ENCODE results near the gene CHST15.

Gene CHST15

GRCh38 chr10:124007102-124007772 lies 86.2 kb downstream of the CHST15 start:
- Histone ChIP-seq H3K4me3 (no peak overlapping the region), H3K27ac (no peak overlapping the region), H3K4me1 (peaks cover 0 to 6% (median 0%) of the 10 kb centered on the region in 4 donors), H3K9me3 (no peaks in the 10 kb centered on the region), H3K27me3 (no peaks in the 10 kb centered on the region), H3K36me3 (peaks cover 12 to 59% (median 23%) of the 10 kb centered on the region in 3 donors)
- no peak for TF ChIP-seq CTCF (IDR thresholded peaks at IDR 0.05)
- intact Hi-C loops (cut with DNase I; ENCODE audit: low total_unique reads): no loop called here
- DNase-seq: no peak

GRCh38 chr10:124006526-124006925 lies 86.9 kb downstream of the CHST15 start:
- TF ChIP-seq CTCF (IDR thresholded peaks at IDR 0.05): no peak
- no peak for DNase-seq
- H3K9me3 ChIP-seq: no peaks in the 10 kb centered on the region
- no peaks in the 10 kb centered on the region for H3K27me3 ChIP-seq
- no peak overlapping the region for H3K27ac ChIP-seq
- H3K4me1 ChIP-seq: peaks cover 0 to 6% (median 0%) of the 10 kb centered on the region in 4 donors
- intact Hi-C loops (cut with DNase I; ENCODE audit: low total_unique reads): no loop called here
- no peak overlapping the region for H3K4me3 ChIP-seq
- peaks cover 12 to 53% (median 23%) of the 10 kb centered on the region in 3 donors for H3K36me3 ChIP-seq

- Histone ChIP-seq H3K27me3 (no peaks in the 10 kb centered on the region), H3K4me1 (peaks cover 0 to 6% (median 0%) of the 10 kb centered on the region in 4 donors), H3K36me3 (peaks cover 12 to 51% (median 23%) of the 10 kb centered on the region in 3 donors), H3K4me3 (no peak overlapping the region), H3K27ac (no peak overlapping the region), H3K9me3 (no peaks in the 10 kb centered on the region)
- no peak for DNase-seq
- intact Hi-C loops (cut with DNase I; ENCODE audit: low total_unique reads): no loop called here
- TF ChIP-seq CTCF (IDR thresholded peaks at IDR 0.05): no peak
Measured at GRCh38 chr10:124005991-124006392, 87.4 kb downstream of the CHST15 start.

- no peak for TF ChIP-seq CTCF (IDR thresholded peaks at IDR 0.05)
- no peaks in the 10 kb centered on the region for H3K27me3 ChIP-seq
- intact Hi-C loops (cut with DNase I; ENCODE audit: low total_unique reads): no loop called here
- peaks cover 0 to 6% (median 0%) of the 10 kb centered on the region in 4 donors for H3K4me1 ChIP-seq
- no peak for DNase-seq
- no peak overlapping the region for H3K27ac ChIP-seq
- H3K4me3 ChIP-seq: no peak overlapping the region
- peaks cover 12 to 42% (median 22%) of the 10 kb centered on the region in 3 donors for H3K36me3 ChIP-seq
- H3K9me3 ChIP-seq: no peaks in the 10 kb centered on the region
Measured at GRCh38 chr10:124005091-124005490, 88.3 kb downstream of the CHST15 start.

GRCh38 chr10:124004663-124005004 lies 88.8 kb downstream of the CHST15 start:
- Histone ChIP-seq H3K4me1 (peaks cover 0 to 6% (median 0%) of the 10 kb centered on the region in 4 donors), H3K4me3 (no peak overlapping the region), H3K9me3 (no peaks in the 10 kb centered on the region), H3K27me3 (no peaks in the 10 kb centered on the region), H3K36me3 (peaks cover 8 to 38% (median 17%) of the 10 kb centered on the region in 3 donors), H3K27ac (no peak overlapping the region)
- no peak for DNase-seq
- intact Hi-C loops (cut with DNase I; ENCODE audit: low total_unique reads): no loop called here
- no peak for TF ChIP-seq CTCF (IDR thresholded peaks at IDR 0.05)
